H1 (cell line): ENCODE data around the gene VGF. TPM values are rescaled to one million over a fixed set of nuclear protein-coding genes. Genes with fewer than 3 reads are reported as not detected.

Experiments used
- CHD7 ChIP-seq: fragments of 300-600 bp; sonication (generic); IDR thresholded peaks from 2 replicates; pipeline ENCODE4 v1.7.1; 2012; ENCODE audit warnings: low read length, moderate library complexity, mild to moderate bottlenecking, inconsistent platforms; ENCODE audit not compliant: insufficient replicate concordance
- KDM1A ChIP-seq: fragments of 200-600, 300-600 bp; sonication (generic); IDR thresholded peaks from 2 replicates; pipeline ENCODE4 v1.7.1; 2016; ENCODE audit warnings: mild to moderate bottlenecking, low read length, borderline replicate concordance
- SP4 ChIP-seq: IDR thresholded peaks from 2 replicates; pipeline ENCODE4 v1.6.1; 2012; ENCODE audit warnings: low read length, inconsistent platforms
- polyA plus RNA-seq, 7 experiments: library from polyadenylated mRNA; depleted of rRNA in 3 of 7; stranded (reverse) in 5 of 7; unstranded in 2 of 7; fragments of >200 nt in 5 of 7; fragments of 200-250 nt in 2 of 7; gene quantifications; 1 replicate in 5 of 7; 2 replicates in 1 of 7; 4 replicates in 1 of 7; pipeline versions ENCODE4 v1.2.1 to v1.2.3, GENCODE V29; 2011 to 2013; ENCODE audit warnings: missing spikeins in 2 of 7, mixed read lengths in 2 of 7
- total RNA-seq: library from RNA; stranded (reverse); fragmentation: NEBNext Ultra II Directional; extraction: Animal tissue kit (Norgen Biotek cat#: 25700); gene quantifications from 2 replicates; pipeline ENCODE4 v1.2.1, GENCODE V29; 2021

VGF gene
- total and polyA plus RNA-seq, 2 of the 8 experiments (the other 6 are each of a cell fraction or from before 2014, with no cell fraction given), result 1.6 to 7.0 TPM

DNA sequence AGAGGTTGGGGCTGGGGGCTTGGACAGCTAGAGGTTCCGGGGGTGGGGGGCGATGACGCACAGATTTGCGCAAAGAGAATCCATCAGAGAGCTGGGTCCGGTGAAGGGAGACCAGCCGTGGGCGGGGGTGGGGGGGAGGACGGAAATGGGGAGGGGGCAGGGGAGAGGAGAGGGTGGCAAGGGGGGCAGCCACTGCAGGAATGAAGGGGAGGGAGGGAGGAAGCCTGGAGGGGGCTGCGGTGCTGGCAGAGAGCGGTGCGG lies 1.2 kb upstream of the VGF start (continued):
- no peak for TF ChIP-seq CHD7
- TF ChIP-seq KDM1A, result no peak
- no peak for TF ChIP-seq SP4
